Stomach (tissue), 4 donors: Measurements from ENCODE around the gene ARL15.

ENCODE experiments used
- POLR2A ChIP-seq, 4 donors: fragments of 450-650 bp; IDR thresholded peaks; one replicate each; pipeline ENCODE4 v1.6.1; 2016; ENCODE audit warnings: antibody characterized with exemption in 4 of 4, control low read depth in 2 of 4, mild to moderate bottlenecking in 1 of 4, moderate library complexity in 1 of 4
- TF ChIP-seq, protein P1 (sequence below), 7 experiments: fragments of 450-650 bp in 4 of 7; fragments of 200-600 bp in 3 of 7; sonication (generic) in 3 of 7; IDR thresholded peaks; one replicate each; pipeline ENCODE4 v1.5.1; 2016 to 2019; ENCODE audit warnings: antibody characterized with exemption in 7 of 7, control low read depth in 2 of 7, mild to moderate bottlenecking in 1 of 7

GRCh38 chr5:53956632-53957031, 353.7 kb downstream of the ARL15 start:
- no peak for TF ChIP-seq POLR2A (IDR thresholded peaks at IDR 0.05)
- TF ChIP-seq, protein P1, sequence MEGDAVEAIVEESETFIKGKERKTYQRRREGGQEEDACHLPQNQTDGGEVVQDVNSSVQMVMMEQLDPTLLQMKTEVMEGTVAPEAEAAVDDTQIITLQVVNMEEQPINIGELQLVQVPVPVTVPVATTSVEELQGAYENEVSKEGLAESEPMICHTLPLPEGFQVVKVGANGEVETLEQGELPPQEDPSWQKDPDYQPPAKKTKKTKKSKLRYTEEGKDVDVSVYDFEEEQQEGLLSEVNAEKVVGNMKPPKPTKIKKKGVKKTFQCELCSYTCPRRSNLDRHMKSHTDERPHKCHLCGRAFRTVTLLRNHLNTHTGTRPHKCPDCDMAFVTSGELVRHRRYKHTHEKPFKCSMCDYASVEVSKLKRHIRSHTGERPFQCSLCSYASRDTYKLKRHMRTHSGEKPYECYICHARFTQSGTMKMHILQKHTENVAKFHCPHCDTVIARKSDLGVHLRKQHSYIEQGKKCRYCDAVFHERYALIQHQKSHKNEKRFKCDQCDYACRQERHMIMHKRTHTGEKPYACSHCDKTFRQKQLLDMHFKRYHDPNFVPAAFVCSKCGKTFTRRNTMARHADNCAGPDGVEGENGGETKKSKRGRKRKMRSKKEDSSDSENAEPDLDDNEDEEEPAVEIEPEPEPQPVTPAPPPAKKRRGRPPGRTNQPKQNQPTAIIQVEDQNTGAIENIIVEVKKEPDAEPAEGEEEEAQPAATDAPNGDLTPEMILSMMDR (IDR thresholded peaks at IDR 0.05): no peak
